K562 (cell line): ENCODE data around the gene RDH5.

Source experiments
- EP300 ChIP-seq: IDR thresholded peaks from 2 replicates; pipeline ENCODE4 v1.6.1; 2012; ENCODE audit warnings: low read length, improper control_type of control experiment
- EZH2 ChIP-seq: IDR thresholded peaks from 2 replicates; pipeline ENCODE4 v1.6.1; 2012; ENCODE audit warnings: low read depth, mild to moderate bottlenecking, inconsistent platforms, low read length, borderline replicate concordance
- MCM7 ChIP-seq, 2 experiments: fragments of 450-650 bp; IDR thresholded peaks; 2 replicates each; pipeline ENCODE4 v1.6.1; 2016 to 2018
- RBM25 ChIP-seq: fragments of 200-400 bp; formaldehyde crosslinking; IDR thresholded peaks from 2 replicates; pipeline ENCODE4 v1.6.1; 2018; ENCODE audit warnings: low read length, low read depth, moderate library complexity; ENCODE audit not compliant: severe bottlenecking
- REST ChIP-seq, 2 experiments: fragments of 450-650 bp; formaldehyde crosslinking in 1 of 2; IDR thresholded peaks; 2 replicates each; pipeline versions ENCODE4 v1.4.0 to v1.6.1; 2014 to 2020; ENCODE audit warnings: mild to moderate bottlenecking in 2 of 2, borderline replicate concordance in 1 of 2, low read depth in 1 of 2
- SIN3B ChIP-seq: fragments of 450-650 bp; IDR thresholded peaks from 2 replicates; pipeline ENCODE4 v1.6.1; 2017; ENCODE audit warnings: low read depth, mild to moderate bottlenecking, moderate library complexity
- STAT5B ChIP-seq: fragments of 250-450 bp; sonication (Bioruptor Pico); IDR thresholded peaks from 2 replicates; pipeline ENCODE4 v1.8.0; 2021; ENCODE audit warnings: mild to moderate bottlenecking, inconsistent platforms

DNA sequence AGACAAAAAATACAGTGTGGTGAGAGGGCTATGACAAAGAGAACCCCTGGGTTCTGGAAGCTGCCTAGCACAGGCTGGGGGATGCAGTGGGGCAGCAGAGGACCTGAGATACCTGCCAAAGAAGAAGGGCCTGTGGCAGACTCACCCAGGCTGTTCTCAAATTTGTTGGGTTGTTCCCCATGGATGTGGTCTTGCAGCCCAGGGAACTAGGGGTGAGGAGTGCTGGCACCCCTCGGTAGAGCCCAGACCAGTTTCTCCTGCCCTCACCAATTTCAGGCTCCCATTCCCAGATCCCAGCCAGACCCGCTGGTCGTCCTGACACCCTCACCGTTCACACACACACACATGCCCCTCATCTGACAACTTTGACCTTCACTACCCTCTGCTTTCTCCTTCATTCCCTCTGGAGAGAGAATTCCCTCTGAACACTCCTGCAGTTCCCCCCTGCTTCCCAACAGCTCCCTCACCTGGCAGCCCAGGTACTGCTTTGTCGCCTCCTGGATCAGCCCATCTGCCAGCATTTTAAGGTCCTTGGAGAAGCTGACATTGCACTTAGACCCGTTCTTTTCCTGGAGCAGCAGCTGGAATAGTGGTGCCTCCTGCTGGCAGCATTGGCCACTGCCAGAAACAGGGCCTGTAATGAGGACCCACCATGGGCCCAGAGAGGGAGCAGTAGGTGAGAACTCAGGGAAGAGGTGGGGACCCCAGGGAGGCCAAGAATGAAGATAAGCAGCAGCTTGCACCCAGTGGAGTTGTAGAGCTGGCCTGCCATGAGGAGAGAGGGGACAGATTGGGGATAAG is 16.8 kb downstream of the RDH5 start:
- TF ChIP-seq MCM7 (IDR thresholded peaks at IDR 0.05), result no peak
- TF ChIP-seq STAT5B (CRISPR knock-in tag), result no peak
- no peak for TF ChIP-seq SIN3B
- TF ChIP-seq REST (IDR thresholded peaks at IDR 0.05; ENCODE audit: borderline replicate concordance), result peak; percentile 89
- 0 out of 2 replicates have a peak, but pooled peaks have one; percentile 11 for TF ChIP-seq REST (CRISPR knock-in tag; IDR thresholded peaks at IDR 0.05; ENCODE audit: low read depth)
- TF ChIP-seq RBM25, result no peak
- TF ChIP-seq EZH2, result no peak
- no peak for TF ChIP-seq EP300
